Neural cell (in vitro differentiated cells): ENCODE measurements around the gene RPS6KA5. TPM values are rescaled to one million over a fixed set of nuclear protein-coding genes. Genes with fewer than 3 reads are reported as not detected.

Experiments
- H2AFZ ChIP-seq: fragments of 200-600, 300-800 bp; sonication (generic), shearing (Covaris generic); 2 replicates; pipeline ENCODE4 v1.6.0; 2014; ENCODE audit warnings: low read depth, mild to moderate bottlenecking, antibody characterized with exemption, low read length, moderate library complexity
- H3F3A ChIP-seq: fragments of 200-600 bp; shearing (Covaris generic); 2 replicates; pipeline ENCODE4 v1.6.1; 2016; ENCODE audit warnings: mild to moderate bottlenecking, moderate library complexity, mixed read lengths, antibody characterized with exemption, low read length; ENCODE audit not compliant: insufficient read depth, poor library complexity, severe bottlenecking
- H3K27ac ChIP-seq: fragments of 200-600, 300-800 bp; sonication (generic), shearing (Covaris generic); 2 replicates; pipeline ENCODE4 v1.5.1; 2014; ENCODE audit warnings: mild to moderate bottlenecking, low read length, moderate library complexity
- H3K27me3 ChIP-seq: fragments of 300-800, 200-600 bp; sonication (generic), shearing (Covaris generic); 2 replicates; pipeline ENCODE4 v1.6.0; 2014; ENCODE audit warnings: mild to moderate bottlenecking, low read depth, low read length, moderate library complexity; ENCODE audit not compliant: insufficient read depth
- H3K36me3 ChIP-seq: fragments of 300-800, 200-600 bp; sonication (generic), shearing (Covaris generic); 2 replicates; pipeline ENCODE4 v1.5.1; 2014; ENCODE audit warnings: mild to moderate bottlenecking, antibody characterized with exemption, low read length, moderate library complexity; ENCODE audit not compliant: insufficient read depth
- H3K4me2 ChIP-seq: fragments of 300-800, 200-600 bp; sonication (generic), shearing (Covaris generic); 2 replicates; pipeline ENCODE4 v1.6.0; 2014; ENCODE audit warnings: mild to moderate bottlenecking, low read length
- H3K4me3 ChIP-seq: fragments of 300-800, 200-600 bp; sonication (generic), shearing (Covaris generic); 2 replicates; pipeline ENCODE4 v1.5.1; 2014; ENCODE audit warnings: mild to moderate bottlenecking, low read length, moderate library complexity
- H3K79me2 ChIP-seq: fragments of 200-600 bp; shearing (Covaris generic); replicated peaks from 2 replicates; pipeline ENCODE4 v1.6.0; 2014; ENCODE audit warnings: mild to moderate bottlenecking, low read length, moderate library complexity; ENCODE audit not compliant: insufficient read depth
- H3K9ac ChIP-seq: fragments of 300-800, 200-600 bp; sonication (generic), shearing (Covaris generic); 2 replicates; pipeline ENCODE4 v1.6.1; 2016; ENCODE audit warnings: mild to moderate bottlenecking, low read length, mixed read lengths
- H3K9me2 ChIP-seq: fragments of 200-600 bp; shearing (Covaris generic); 2 replicates; pipeline ENCODE4 v1.6.1; 2016; ENCODE audit warnings: mild to moderate bottlenecking, low read length, mixed read lengths; ENCODE audit not compliant: insufficient read depth
- H3K9me3 ChIP-seq: fragments of 200-600, 300-800 bp; sonication (generic), shearing (Covaris generic); 2 replicates; pipeline ENCODE4 v1.6.1; 2016; ENCODE audit warnings: mild to moderate bottlenecking, mixed run types, low read length, moderate library complexity, mixed read lengths
- H4K20me1 ChIP-seq: fragments of 200-600 bp; shearing (Covaris generic); 2 replicates; pipeline ENCODE4 v1.6.1; 2016; ENCODE audit warnings: mild to moderate bottlenecking, mixed run types; ENCODE audit not compliant: insufficient read depth
- CTCF ChIP-seq: fragments of 450-650 bp; IDR thresholded peaks from 2 replicates; pipeline ENCODE4 v1.5.1; 2014; ENCODE audit warnings: antibody characterized with exemption, mild to moderate bottlenecking, moderate library complexity; ENCODE audit not compliant: poor library complexity, severe bottlenecking
- EP300 ChIP-seq: fragments of 450-650 bp; conservative IDR thresholded peaks from 2 replicates; pipeline ENCODE4 v1.6.1; 2014; ENCODE audit warnings: antibody characterized with exemption, mild to moderate bottlenecking, moderate library complexity; ENCODE audit not compliant: poor library complexity, severe bottlenecking
- EZH2 ChIP-seq: fragments of 200-600, 300-800 bp; shearing (Covaris generic), sonication (generic); IDR thresholded peaks from 2 replicates; pipeline ENCODE4 v1.6.1; 2014; ENCODE audit warnings: antibody characterized with exemption, low read length, borderline replicate concordance, mild to moderate bottlenecking; ENCODE audit not compliant: insufficient read depth, poor library complexity, severe bottlenecking
- MXI1 ChIP-seq: fragments of 450-650 bp; conservative IDR thresholded peaks from 2 replicates; pipeline ENCODE4 v1.6.1; 2014; ENCODE audit warnings: antibody characterized with exemption, mild to moderate bottlenecking; ENCODE audit not compliant: poor library complexity, severe bottlenecking
- POLR2AphosphoS5 ChIP-seq: IDR thresholded peaks from 2 replicates; pipeline ENCODE4 v1.6.1; 2012
- RAD21 ChIP-seq: fragments of 450-650 bp; conservative IDR thresholded peaks from 2 replicates; pipeline ENCODE4 v1.6.1; 2014; ENCODE audit warnings: antibody characterized with exemption, mild to moderate bottlenecking, moderate library complexity
- REST ChIP-seq: IDR thresholded peaks from 2 replicates; pipeline ENCODE4 v1.6.1; 2012; ENCODE audit warnings: borderline replicate concordance
- SMC3 ChIP-seq: fragments of 450-650 bp; conservative IDR thresholded peaks from 2 replicates; pipeline ENCODE4 v1.6.1; 2014; ENCODE audit warnings: antibody characterized with exemption, mild to moderate bottlenecking, moderate library complexity; ENCODE audit not compliant: poor library complexity
- polyA plus RNA-seq: library from polyadenylated mRNA; depleted of rRNA; stranded (reverse); fragments of >200 nt; gene quantifications from 2 replicates; pipeline ENCODE4 v1.2.3, GENCODE V29; 2014

Gene RPS6KA5
- polyA plus RNA-seq, 1 donor from 2014 or later = 6.3 TPM

- Histone ChIP-seq H3K9me3 (no peaks in the 10 kb centered on the region), H3K27me3 (no peaks in the 10 kb centered on the region), H3F3A (no peaks in the 10 kb centered on the region), H3K4me3 (no peak overlapping the region), H3K4me2 (no peak overlapping the region), H3K27ac (no peak overlapping the region), H3K79me2 (peaks cover 3% of the 10 kb centered on the region), H2AFZ (no peak overlapping the region), H4K20me1 (no peaks in the 10 kb centered on the region), H3K9me2 (no peaks in the 10 kb centered on the region), H3K36me3 (no peaks in the 10 kb centered on the region), H3K9ac (no peak overlapping the region)
- TF ChIP-seq MXI1 (no peak), CTCF (no peak)
These were observed 254.5 kb downstream of the RPS6KA5 start for GRCh38 chr14:90805662-90806540.

GRCh38 chr14:90805084-90805391 lies 255.4 kb downstream of the RPS6KA5 start:
- no peak overlapping the region for H3K9ac ChIP-seq
- H3K9me3 ChIP-seq = no peaks in the 10 kb centered on the region
- no peaks in the 10 kb centered on the region for H3K9me2 ChIP-seq
- H3K27me3 ChIP-seq = no peaks in the 10 kb centered on the region
- H2AFZ ChIP-seq = no peak overlapping the region
- H3K36me3 ChIP-seq = no peaks in the 10 kb centered on the region
- H3K4me3 ChIP-seq = no peak overlapping the region
- peaks cover 3% of the 10 kb centered on the region for H3K79me2 ChIP-seq
- no peak overlapping the region for H3K27ac ChIP-seq
- TF ChIP-seq REST (no peak), SMC3 (no peak), RAD21 (no peak)
- no peaks in the 10 kb centered on the region for H3F3A ChIP-seq
- H4K20me1 ChIP-seq = no peaks in the 10 kb centered on the region
- H3K4me2 ChIP-seq = no peak overlapping the region

- Histone ChIP-seq H3K9me2 (no peaks in the 10 kb centered on the region), H3K4me2 (no peak overlapping the region), H3F3A (no peaks in the 10 kb centered on the region), H3K4me3 (no peak overlapping the region), H3K27me3 (no peaks in the 10 kb centered on the region), H4K20me1 (no peaks in the 10 kb centered on the region), H3K27ac (no peak overlapping the region), H3K9me3 (no peaks in the 10 kb centered on the region), H3K9ac (no peak overlapping the region), H3K36me3 (no peaks in the 10 kb centered on the region), H3K79me2 (peaks cover 3% of the 10 kb centered on the region), H2AFZ (no peak overlapping the region)
- TF ChIP-seq MXI1 (no peak), RAD21 (no peak), SMC3 (no peak), POLR2AphosphoS5 (no peak), CTCF (no peak), EZH2 (no peak), EP300 (no peak)
These were observed 256.0 kb downstream of the RPS6KA5 start for GRCh38 chr14:90804292-90805083.
